Measurements from ENCODE around the gene C1QTNF5.

- no peak for TF ChIP-seq CTCF (IDR thresholded peaks at IDR 0.05)
- TF ChIP-seq EP300 (IDR thresholded peaks at IDR 0.05) = no peak
Observed at GRCh38 chr11:119307974-119308373, 32.7 kb downstream of the C1QTNF5 start.
